Keratinocyte (primary cell): ENCODE measurements around the gene SIGLEC1. TPM values are rescaled to one million over a fixed set of nuclear protein-coding genes. Genes with fewer than 3 reads are reported as not detected.

Source experiments
- DNase-seq: peaks from one replicate; pipeline ENCODE4 v3.0.0-alpha.2; 2011; ENCODE audit warnings: low read depth, missing footprints, low spot score
- FAIRE-seq: peaks from 2 replicates; lab custom pipeline; 2011; peaks lifted over from hg19 to GRCh38; lab: Jason Lieb, UNC
- H2AFZ ChIP-seq: 2 replicates; pipeline ENCODE4 v1.6.0; 2012; ENCODE audit warnings: low read length, control low read depth, inconsistent platforms; ENCODE audit not compliant: control insufficient read depth
- H3K27ac ChIP-seq: 2 replicates; pipeline ENCODE4 v1.5.1; 2011; ENCODE audit warnings: low read length; ENCODE audit not compliant: control insufficient read depth, insufficient read depth
- H3K27me3 ChIP-seq: 3 replicates; pipeline ENCODE4 v1.6.0; 2011; ENCODE audit warnings: low read length; ENCODE audit not compliant: control insufficient read depth, insufficient read depth; ENCODE audit errors: extremely low read depth
- H3K36me3 ChIP-seq, 2 experiments: 2 replicates in 1 of 2; 3 replicates in 1 of 2; pipeline ENCODE4 v1.5.1; 2011; ENCODE audit warnings: low read length in 2 of 2, mild to moderate bottlenecking in 1 of 2; ENCODE audit not compliant: control insufficient read depth in 2 of 2, insufficient read depth in 2 of 2; ENCODE audit errors: extremely low read depth in 1 of 2
- H3K4me1 ChIP-seq: 3 replicates; pipeline ENCODE4 v1.5.1; 2011; ENCODE audit warnings: low read length; ENCODE audit not compliant: control insufficient read depth, insufficient read depth; ENCODE audit errors: extremely low read depth
- H3K4me2 ChIP-seq: 3 replicates; pipeline ENCODE4 v1.6.0; 2011; ENCODE audit warnings: low read depth, low read length; ENCODE audit not compliant: control insufficient read depth, insufficient read depth; ENCODE audit errors: extremely low read depth
- H3K4me3 ChIP-seq, 3 experiments: fragments of 200-600 bp in 1 of 3; sonication (generic) in 1 of 3; 2 replicates in 2 of 3; 3 replicates in 1 of 3; pipeline ENCODE4 v1.5.1; 2011 to 2016; ENCODE audit warnings: low read length in 3 of 3, mild to moderate bottlenecking in 3 of 3, control low read depth in 2 of 3, inconsistent platforms in 1 of 3, low read depth in 1 of 3, mixed read lengths in 1 of 3, mixed run types in 1 of 3, moderate library complexity in 1 of 3; ENCODE audit not compliant: control insufficient read depth in 2 of 3, insufficient read depth in 2 of 3; ENCODE audit errors: extremely low read depth in 1 of 3
- H3K79me2 ChIP-seq: 2 replicates; pipeline ENCODE4 v1.6.0; 2012; ENCODE audit warnings: low read length; ENCODE audit not compliant: control insufficient read depth, insufficient read depth
- H3K9ac ChIP-seq: 3 replicates; pipeline ENCODE4 v1.6.0; 2011; ENCODE audit warnings: low read length; ENCODE audit not compliant: control insufficient read depth, insufficient read depth; ENCODE audit errors: extremely low read depth
- H3K9me1 ChIP-seq: 3 replicates; pipeline ENCODE4 v1.6.0; 2011; ENCODE audit warnings: low read length; ENCODE audit not compliant: control insufficient read depth, insufficient read depth; ENCODE audit errors: extremely low read depth
- H3K9me3 ChIP-seq: 2 replicates; pipeline ENCODE4 v1.5.1; 2012; ENCODE audit warnings: low read depth, low read length; ENCODE audit not compliant: control insufficient read depth
- H4K20me1 ChIP-seq: 3 replicates; pipeline ENCODE4 v1.6.0; 2011; ENCODE audit warnings: low read length; ENCODE audit not compliant: control insufficient read depth, insufficient read depth; ENCODE audit errors: extremely low read depth
- CTCF ChIP-seq, 3 experiments: IDR thresholded peaks in 1 of 3; conservative IDR thresholded peaks in 1 of 3; optimal IDR thresholded peaks in 1 of 3; 2 replicates in 2 of 3; 3 replicates in 1 of 3; pipeline versions ENCODE3 to v1.5.1; 2011; ENCODE audit warnings: low read length in 3 of 3, mild to moderate bottlenecking in 3 of 3, moderate library complexity in 2 of 3, control low read depth in 1 of 3, inconsistent platforms in 1 of 3; ENCODE audit not compliant: insufficient read depth in 2 of 3; ENCODE audit errors: extremely low read depth in 1 of 3
- EZH2 ChIP-seq: IDR thresholded peaks from one replicate; pipeline ENCODE4 v1.6.1; 2012; ENCODE audit warnings: inconsistent platforms, mild to moderate bottlenecking, low read length, moderate library complexity
- dilution Hi-C: fragments of 300-500 bp; cut with MboI; formaldehyde crosslinking; loops from one replicate; pipeline ENCODE4 v1.7.0; 2020; ENCODE audit warnings: low sequenced_read_pairs; ENCODE audit not compliant: extremely low pct_ligation_motif_present
- polyA plus RNA-seq, 5 experiments: library from polyadenylated mRNA; depleted of rRNA in 3 of 5; stranded (reverse) in 3 of 5; stranded (forward) in 1 of 5; unstranded in 1 of 5; fragments of >200 nt; gene quantifications; 1 replicate in 1 of 5; 2 replicates in 3 of 5; 3 replicates in 1 of 5; pipeline versions ENCODE4 v1.2.1 to v1.2.3, GENCODE V29; 2011 to 2012; ENCODE audit warnings: missing spikeins in 2 of 5, low read depth in 1 of 5, low replicate concordance in 1 of 5

Gene SIGLEC1
- polyA plus RNA-seq, 1 donor (not counting 4 experiments of a cell fraction or from before 2014, with no cell fraction given), result not detected

GRCh38 chr20:3696745-3697587, 15.4 kb downstream of the SIGLEC1 start:
- H3K4me1 ChIP-seq, result no peaks in the 10 kb centered on the region
- no peaks in the 10 kb centered on the region for H3K9me3 ChIP-seq
- H4K20me1 ChIP-seq, result no peaks in the 10 kb centered on the region
- no peak overlapping the region for H3K4me2 ChIP-seq
- TF ChIP-seq EZH2 (no peak), CTCF (optimal IDR thresholded peaks at IDR 0.05 in 1 of 3, IDR thresholded peaks at IDR 0.05 in 1 of 3, conservative IDR thresholded peaks at IDR 0.05 in 1 of 3; ENCODE audit: extremely low read depth in 1 of 3, insufficient read depth in 2 of 3, low read length in 3 of 3) (no peak)
- dilution Hi-C loops, result no loop called here
- no peak overlapping the region for H3K9ac ChIP-seq
- no peak overlapping the region for H3K4me3 ChIP-seq
- no peaks in the 10 kb centered on the region for H3K36me3 ChIP-seq
- H3K79me2 ChIP-seq, result no peaks in the 10 kb centered on the region
- DNase-seq, result no peak
- no peak overlapping the region for H2AFZ ChIP-seq
- H3K27me3 ChIP-seq, result peaks cover 4% of the 10 kb centered on the region
- no peak overlapping the region for H3K27ac ChIP-seq
- FAIRE-seq, result no peak
- no peaks in the 10 kb centered on the region for H3K9me1 ChIP-seq

GRCh38 chr20:3696200-3696599, 16.2 kb downstream of the SIGLEC1 start:
- no peak overlapping the region for H3K27ac ChIP-seq
- H3K9me3 ChIP-seq, result no peaks in the 10 kb centered on the region
- TF ChIP-seq CTCF (optimal IDR thresholded peaks at IDR 0.05 in 1 of 3, IDR thresholded peaks at IDR 0.05 in 1 of 3, conservative IDR thresholded peaks at IDR 0.05 in 1 of 3; ENCODE audit: extremely low read depth in 1 of 3, insufficient read depth in 2 of 3, low read length in 3 of 3) (peak; percentile 18 to 45 (median 44)), EZH2 (no peak)
- H4K20me1 ChIP-seq, result no peaks in the 10 kb centered on the region
- no peak for DNase-seq
- H2AFZ ChIP-seq, result no peak overlapping the region
- H3K4me2 ChIP-seq, result no peak overlapping the region
- no peaks in the 10 kb centered on the region for H3K79me2 ChIP-seq
- H3K9ac ChIP-seq, result no peak overlapping the region
- dilution Hi-C loops, result no loop called here
- no peak for FAIRE-seq
- H3K36me3 ChIP-seq, result no peaks in the 10 kb centered on the region
- no peaks in the 10 kb centered on the region for H3K27me3 ChIP-seq
- no peaks in the 10 kb centered on the region for H3K9me1 ChIP-seq
- no peak overlapping the region for H3K4me3 ChIP-seq
- H3K4me1 ChIP-seq, result no peaks in the 10 kb centered on the region
